Effector CD8-positive, alpha-beta T cell (primary cell): ENCODE measurements around the gene TRPM2.
"Not testable (repeated sequence)": the region's sequence is repeated elsewhere in the genome, so short reads cannot be mapped to it uniquely, and the experiment has no call there.

Experiments used
- DNase-seq: peaks from one replicate; lab custom pipeline; 2025; lab: John Stamatoyannopoulos, UW

Gene TRPM2

DNA sequence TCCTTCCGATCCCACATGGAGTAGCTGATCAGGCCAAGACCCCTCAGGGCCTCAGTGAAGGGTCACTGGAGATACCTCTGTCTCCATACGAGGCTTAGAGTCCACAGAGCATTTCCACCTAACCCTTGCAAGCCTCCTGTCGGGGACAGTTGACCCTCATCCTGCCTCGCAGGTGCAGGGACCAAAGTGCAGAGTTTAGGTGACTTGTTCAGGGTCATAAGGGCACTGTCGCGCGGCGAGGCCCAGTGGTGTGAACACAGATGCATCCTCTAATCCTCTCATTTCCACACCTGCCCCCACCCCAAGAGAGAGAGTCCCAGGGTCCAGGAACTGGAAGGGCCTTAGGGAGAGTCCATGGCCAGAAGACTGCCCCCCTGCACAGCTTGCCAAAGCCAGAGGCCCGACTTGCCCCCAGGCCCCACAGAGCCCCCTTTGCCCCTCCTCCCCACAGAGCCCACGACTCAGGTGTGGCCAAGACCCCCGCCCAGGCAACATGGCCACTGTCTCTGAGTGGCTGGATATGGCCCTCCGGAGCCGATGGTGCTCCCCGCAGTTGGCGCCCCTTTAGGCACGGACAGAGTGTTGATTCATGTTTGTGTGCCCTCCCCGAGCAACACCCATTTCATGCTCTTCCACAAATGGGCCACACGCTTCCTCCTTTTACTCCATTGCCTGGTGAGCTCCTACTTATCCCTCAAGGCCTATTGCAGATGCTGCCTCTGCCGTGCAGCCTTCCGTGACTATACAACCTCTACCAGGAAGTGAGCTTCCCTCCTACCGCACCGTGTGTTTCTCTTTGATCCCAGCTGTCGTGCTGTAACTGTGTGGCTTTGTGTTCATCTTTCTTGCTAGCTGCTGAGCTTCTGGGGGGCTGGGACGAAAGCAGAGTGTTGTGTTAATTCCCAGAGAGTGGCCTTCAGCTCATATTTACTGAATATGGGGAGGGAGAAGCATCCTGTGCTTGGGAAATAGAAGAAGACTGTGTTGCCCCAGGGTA, 1.7 kb downstream of the TRPM2 start:
- no peak for DNase-seq

DNA sequence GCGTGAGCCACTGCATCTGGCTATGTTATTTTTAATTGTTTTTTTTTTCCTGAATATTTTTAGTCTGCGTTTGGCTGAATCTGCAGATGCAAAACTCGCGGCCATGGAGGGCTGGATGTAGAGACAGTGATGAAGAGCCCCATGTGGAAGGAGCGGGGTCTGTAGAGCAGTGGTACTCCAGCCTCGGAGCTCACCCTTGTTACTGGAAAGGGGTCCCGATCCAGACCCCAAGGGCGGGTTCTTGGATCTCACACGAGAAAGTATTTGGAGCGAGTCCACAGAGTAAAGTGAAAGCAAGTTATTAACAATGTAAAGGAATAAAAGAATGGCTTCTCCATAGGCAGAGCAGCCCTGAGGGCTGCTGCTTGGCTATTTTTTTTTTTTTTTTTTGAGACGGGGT, 2.7 kb downstream of the TRPM2 start:
- DNase-seq: no peak

DNA sequence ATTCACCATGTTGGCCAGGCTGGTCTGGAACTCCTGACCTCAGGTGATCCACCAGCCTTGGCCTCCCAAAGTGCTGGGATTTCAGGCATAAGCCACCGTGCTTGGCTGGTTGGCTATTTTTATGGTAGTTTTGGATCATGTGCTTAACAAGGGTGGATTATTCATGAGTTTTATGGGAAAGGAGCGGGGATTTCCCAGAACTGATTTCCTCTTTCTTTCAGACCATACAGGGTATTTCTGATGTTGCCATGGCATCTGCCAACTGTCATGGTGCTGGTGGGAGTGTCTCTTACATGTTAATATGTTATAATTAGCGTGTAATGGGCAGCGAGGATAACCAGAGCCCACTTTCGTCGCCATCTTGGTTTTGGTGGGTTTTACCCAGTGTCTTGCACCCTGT, 3.2 kb downstream of the TRPM2 start:
- DNase-seq: no peak

DNA sequence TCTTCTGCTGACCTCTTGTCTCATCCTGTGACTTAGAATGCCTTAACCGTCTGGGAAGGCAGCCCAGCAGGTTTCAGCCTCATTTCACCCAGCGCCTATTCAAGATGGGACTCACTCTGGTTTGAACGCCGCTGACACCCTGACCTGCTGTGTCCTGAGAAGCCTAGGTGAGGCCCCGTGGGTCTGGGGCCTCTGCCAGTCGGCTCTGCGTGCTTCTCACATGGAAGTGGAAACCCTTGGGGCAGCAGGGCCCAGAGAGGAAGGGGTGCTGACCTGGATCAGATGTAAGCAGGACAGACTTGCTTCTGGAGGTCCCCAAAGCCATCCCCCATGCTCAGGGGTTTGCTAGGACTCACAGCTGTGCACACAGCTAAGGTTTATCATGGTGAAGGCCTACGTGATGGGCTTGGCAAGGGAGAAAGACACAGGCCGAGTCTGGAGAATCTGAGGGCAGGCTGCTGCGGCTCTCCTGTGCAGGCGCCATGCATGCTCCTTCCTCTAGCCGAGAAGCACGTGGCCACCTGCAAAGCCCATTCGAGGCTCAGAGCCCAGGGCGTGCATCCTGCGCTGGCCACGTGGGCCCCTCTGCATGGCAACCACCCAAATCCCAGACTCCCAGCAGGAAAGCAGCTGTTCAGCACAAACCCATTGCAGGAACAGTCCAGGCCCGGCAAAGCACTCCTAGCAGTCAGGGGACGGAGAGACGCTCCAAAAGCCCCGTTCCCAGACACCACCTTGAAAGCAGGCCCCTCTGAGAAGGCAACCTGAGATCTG, 3.8 kb downstream of the TRPM2 start:
- no peak for DNase-seq

DNA sequence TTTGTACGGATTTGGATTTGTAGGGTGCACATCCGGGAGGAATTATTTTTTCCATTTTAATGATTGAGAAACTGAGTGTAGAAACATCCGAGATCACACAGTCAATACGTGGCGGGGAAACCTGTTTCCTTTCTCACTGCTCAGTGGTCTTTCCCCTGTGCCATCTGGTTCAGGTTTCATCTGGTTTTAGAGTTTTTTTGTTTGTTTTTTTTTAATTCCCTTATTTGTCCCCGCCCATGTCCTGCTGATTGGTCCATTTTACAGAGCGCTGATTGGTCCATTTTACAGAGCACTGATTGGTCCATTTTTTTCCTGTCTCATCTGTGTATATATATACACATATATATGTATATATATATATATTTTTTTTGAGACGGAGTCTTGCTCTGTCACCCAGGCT, 6.0 kb downstream of the TRPM2 start:
- no peak for DNase-seq

DNA sequence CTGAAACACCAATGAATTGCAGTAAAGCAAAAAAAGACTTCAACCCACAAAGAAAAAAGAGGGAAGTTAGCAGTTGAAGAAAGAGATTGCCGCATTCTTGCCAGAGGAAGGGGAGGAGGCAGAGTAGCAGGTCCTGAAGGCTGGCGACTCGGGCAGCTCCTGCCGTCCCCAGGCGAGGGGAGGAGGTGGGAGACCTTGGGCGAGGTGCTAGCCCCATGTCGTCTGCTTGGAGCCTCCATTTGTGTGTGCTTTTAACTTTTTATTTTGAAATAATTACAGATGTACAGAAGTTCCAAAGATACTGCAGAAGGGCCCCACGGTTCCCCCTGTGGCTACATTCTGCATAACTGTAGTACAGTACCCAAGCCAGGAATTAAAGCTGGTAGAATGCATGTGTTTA, 6.7 kb downstream of the TRPM2 start:
- DNase-seq: no peak

DNA sequence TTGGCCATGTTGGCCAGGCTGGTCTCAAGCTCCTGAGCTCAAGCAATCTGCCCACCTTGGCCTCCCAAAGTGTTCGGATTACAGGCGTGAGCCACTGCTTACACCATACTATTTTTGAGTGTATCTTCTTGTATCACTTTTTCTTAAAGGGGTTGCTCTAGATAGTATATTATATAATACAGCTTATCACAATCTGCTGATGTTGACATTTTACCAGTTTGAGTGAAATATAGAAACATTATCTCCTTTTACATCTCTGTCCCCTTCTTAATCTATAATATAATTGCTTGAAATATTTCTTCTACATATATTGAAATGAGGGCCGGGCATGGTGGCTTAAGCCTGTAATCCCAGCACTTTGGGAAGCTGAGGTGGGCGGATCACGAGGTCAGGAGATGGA, 8.5 kb downstream of the TRPM2 start:
- not testable (repeated sequence) for DNase-seq

DNA sequence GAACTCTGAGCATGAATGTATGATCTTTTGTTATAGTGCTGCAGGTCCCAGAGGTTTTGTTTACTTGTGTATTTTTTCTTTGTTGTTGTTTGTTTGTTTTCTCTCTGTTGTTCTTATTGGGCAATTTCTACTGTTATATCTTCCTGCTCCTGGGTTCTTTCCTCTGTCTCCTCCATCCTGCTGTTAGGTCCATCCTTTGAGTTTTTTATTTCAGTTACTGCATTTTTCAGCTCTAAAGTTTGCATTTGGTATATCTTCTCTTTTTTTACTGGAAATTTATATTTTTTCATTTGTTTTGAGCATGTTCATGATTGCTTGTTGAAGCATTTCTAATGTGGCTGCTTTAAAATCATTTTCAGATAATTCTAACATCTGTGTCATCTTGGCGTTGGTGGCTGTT, 9.9 kb downstream of the TRPM2 start:
- DNase-seq: no peak

DNA sequence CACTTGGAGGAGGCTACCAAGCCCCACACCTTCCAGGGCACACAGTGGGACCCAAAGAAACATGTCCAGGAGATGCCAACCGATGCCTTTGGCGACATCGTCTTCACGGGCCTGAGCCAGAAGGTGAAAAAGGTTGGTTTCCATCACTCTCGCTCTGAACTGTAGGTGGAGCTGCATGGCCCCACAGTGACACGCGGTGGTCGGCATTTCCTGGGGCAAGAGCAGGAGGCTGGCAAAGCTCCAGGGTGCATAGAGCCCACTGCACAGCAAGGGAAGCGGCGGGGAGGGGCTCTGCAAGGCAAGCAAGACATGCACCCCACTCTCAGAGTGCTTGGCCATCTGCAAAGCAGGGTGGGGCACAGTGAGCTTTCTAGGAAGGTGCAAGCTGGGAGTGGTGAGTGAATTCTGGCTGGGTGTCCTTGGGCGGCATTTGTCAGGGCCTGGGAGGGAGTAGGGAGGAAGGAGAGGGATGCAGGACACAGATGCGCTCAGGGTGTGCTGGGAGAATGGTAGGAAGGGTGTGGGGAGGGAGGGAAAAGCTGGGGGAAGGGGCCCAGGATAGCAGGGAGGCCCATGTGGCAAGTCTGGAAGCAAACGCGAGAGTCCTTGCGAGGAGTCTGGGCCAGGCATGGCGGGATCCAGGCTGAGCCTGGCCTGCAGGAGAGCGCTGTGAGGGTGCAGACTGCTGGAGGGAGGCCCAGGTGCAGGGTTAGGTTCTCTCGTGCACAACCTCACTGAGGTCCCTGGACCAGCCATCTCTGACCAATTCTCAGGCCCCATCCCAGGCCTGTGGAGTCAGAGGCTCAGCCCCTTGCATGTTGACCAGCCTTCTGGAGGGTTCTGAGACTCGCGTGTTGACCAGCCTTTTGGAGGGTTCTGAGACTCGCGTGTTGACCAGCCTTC, 11.0 kb downstream of the TRPM2 start:
- DNase-seq: no peak

DNA sequence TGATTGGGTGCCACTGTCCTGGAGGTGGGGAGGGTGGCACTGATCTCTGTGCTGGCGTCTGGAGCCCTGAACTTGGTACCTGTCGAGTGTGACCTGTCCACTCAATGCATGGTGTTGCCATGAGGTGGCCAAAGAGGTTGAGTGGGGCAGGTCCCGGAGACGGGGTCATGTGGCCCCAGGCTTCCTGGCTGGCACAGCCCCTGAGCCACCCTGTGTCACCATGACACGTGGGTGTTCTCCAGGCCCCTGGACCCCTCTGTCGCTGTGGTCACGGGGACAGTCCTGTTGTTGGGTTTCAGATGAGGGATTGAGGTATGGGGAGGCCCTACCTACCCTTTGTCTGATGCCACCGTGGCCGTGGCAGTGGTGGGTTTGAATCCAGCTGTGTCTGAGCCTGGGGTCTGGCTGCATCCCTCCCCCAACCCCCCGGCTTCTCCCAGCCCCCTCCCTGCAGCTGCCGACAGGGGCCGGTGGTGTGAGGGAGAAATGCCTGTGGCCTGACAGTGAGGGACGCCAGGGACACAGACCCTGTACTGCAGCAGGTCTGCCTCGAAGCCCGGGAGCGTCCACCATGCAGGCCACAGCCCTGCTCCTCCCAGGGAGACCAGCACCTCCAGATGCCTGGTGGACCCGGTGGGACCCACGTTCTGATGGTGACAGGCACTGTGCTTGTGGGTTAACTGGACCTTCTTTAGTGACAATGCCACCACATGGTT, 12.0 kb downstream of the TRPM2 start:
- DNase-seq: no peak

DNA sequence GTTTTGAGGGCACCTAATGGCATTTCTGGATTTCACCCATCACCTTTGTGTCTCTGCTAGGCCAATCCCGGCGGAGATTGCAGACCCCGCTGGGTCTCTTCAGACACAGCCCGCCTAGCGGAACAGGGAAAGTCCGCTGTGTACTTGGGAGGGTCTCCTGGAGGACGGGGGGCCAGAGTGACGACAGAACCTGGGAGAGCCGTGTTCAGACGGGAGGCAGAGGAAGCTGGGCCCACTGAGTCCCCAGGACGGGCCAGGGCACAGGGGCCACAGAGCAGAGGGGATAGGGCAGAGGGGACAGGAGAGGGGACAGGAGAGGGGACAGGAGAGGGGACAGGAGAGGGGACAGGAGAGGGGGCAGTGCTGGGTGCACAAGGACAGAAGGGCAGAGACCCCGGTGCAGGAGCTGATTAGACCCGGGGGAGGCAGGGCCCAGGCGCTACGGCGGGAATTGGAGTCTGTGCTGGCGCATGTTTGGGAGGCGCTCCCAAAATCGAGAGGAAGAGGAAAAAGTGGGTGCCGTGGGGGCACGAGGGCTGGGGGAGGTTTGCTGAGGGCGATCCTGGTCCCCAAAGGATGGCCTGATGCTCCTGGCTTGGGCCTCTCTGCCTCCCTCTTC, 12.7 kb downstream of the TRPM2 start:
- DNase-seq: no peak

DNA sequence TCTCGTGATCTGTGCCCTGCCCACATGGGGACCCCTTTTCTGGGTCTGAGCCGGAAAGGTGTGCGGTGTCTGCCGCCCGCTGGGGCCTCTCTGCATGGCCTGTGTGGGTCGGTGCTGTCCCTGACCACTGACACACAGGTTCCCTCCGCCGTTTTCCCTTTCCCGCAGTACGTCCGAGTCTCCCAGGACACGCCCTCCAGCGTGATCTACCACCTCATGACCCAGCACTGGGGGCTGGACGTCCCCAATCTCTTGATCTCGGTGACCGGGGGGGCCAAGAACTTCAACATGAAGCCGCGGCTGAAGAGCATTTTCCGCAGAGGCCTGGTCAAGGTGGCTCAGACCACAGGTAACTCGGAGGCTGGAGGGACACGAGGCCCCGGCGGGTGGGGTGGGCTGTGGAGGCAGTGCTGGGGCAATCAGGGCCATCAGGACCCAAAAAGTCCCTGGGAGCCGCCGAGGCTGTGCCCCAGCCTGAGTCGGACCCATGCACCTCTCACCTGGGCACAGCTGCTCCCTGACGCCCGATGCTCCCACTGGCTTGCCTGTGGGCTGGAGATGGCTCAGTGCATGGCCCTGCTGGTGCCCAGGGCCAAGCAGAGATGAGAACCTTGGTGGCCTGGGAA, 13.3 kb downstream of the TRPM2 start:
- no peak for DNase-seq

DNA sequence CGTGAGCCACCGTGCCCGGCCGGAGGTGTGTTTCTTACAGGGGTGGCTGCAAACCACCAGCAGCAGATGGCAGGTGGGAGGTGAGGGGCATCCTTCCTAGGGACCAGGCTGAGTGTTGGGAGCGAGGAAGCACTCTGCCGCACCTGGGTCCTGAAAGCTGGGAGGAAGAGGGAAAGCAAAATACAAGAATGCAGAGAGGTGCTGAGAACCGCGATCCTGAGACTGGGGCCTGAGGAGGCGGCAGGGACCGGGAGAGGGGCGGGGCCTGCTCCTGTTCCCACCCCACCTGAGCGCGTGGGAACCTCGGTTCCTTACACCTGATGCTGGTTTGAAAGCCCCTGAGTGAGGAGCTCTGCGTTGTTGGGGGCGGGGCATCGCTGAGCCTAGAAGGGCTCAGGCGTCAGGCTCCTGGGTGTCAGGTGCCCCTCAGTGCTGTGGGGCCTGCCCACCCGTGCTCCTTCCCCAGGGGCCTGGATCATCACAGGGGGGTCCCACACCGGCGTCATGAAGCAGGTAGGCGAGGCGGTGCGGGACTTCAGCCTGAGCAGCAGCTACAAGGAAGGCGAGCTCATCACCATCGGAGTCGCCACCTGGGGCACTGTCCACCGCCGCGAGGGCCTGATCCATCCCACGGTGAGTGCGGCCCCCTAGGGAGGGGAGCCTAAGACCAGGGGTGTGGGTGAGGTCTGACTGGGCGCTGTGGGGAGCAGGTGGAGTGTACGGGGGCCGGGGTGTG, 15.5 kb downstream of the TRPM2 start:
- DNase-seq: no peak

DNA sequence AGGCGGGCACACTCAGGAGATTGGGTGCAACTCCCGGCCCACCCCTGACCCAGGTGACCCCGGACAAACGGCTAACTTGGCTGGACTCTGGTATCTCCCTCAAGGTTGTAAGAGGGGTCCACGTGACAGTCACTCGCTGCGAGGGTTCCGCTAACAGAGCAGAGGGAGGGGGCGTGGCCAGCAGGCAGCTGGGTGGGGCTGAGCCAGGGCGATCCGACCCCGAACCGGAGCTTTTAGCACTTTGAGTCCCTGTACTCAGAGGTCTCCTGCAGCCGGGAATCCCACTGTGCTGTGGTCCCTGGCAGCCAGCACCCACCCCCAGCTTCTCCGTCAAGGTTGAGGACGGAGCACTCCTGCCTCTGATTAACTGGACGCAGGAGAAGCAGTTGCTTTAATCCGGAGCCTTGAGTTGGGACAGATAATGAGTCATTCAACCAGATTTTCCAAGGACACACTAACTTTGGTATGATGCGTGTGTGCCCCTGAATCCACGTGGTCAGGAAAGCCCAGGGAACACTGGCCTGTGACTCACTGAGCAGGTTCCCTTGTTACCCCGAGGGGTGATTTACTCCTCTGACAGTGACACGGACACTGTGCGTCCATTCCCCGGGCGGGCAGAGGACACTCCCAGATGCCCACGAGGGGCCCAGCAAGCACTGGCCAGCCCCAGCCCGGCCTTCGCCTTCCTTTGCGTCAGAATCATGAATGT, 16.8 kb downstream of the TRPM2 start:
- DNase-seq: no peak

DNA sequence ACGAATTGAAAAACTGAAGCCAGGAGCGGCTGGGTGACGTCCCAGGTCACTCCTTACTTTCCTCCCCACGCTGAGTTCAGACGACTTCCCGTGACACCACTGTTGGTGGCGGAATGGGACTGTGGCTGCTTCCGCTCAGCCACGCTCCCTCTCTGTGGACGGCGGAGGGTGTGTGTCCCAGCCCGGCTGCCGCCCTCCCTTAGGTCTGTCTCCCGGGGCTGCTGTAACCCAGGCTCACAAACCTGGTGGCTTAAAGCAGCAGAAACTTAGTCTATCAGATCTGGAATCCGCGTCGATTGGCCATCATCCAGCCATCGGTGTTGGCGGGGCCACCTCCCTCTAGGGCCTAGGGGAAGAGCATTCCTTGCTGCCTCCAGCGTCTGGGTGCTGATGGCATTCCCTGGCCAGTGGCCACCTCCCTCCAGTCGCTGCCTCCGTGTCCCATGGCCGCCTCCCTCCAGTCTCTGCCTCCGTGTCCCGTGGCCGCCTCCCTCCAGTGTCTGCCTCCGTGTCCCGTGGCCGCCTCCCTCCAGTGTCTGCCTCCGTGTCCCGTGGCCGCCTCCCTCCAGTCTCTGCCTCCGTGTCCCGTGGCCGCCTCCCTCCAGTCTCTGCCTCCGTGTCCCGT, 17.5 kb downstream of the TRPM2 start:
- no peak for DNase-seq

DNA sequence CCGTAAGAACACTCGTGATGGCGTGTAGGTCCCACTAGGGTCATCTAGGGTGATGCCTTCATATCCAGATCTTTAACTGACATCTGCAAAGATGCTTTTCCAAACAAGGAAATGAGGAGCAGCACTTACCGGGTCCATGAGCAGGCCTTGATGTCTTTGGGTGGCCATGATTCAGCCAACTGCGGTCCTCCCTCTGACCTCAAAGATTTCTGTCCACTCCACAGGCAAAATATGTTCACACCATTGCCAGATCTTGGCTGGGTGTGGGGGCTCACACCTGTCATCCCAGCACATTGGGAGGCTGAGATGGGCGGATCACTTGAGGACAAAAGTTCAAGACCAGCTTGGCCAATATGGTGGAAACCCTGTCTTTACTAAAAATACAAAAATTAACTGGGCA, 18.2 kb downstream of the TRPM2 start:
- DNase-seq: no peak

DNA sequence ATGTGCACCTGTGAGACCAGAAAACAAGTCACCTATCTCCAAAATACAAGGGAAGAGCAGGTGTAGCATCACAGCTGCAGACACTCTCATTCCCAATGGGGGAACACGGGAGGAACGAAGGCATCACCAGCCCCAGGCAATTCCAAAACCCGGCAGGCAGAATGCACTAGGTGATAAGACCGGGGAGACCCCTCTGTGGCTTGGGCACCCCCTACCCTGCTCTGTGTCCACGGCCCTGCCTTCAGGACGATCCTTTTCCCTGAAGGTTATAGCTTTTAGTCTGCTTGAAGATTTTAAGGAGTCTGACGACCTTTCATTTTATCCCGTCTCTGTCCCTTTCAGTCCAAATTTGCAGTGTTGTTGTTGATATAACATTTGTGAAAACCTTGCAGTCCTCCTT, 19.2 kb downstream of the TRPM2 start:
- DNase-seq: no peak

DNA sequence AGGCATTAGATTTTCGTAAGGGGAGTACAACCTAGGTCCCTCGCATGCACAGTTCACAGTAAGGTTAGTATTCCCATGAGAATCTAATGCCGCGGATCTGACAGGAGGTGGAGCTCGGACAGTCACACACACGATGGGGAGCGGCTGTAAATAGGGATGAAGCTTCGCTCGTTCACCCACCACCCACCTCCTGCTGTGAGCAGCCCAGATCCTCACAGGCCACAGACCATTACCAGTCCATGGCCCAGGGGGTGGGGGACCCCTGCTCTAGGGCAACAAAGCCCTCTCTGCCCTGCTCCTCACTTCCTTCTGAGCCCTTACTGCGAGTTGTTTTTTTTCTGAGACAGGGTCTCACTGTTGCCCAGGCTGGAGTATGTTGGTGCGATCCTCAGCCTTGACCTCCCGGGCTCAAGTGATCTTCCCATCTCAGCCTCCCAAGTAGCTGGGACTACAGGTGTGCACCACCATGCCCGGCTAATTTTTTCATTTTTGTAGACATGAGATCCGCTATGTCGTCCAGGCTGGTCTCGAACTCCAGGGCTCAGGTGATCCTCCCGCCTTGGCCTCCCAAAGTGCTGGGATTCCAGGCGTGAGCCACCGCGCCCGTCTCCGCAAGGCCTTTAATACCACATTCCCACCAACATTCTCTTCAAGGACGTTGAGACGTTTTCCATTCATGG, 21.3 kb downstream of the TRPM2 start:
- no peak for DNase-seq
